Brain pericyte (primary cell): ENCODE data around the gene ANKRD13B.

Source experiments
- DNase-seq: peaks from one replicate; pipeline ENCODE4 v3.0.0-alpha.2; 2012; ENCODE audit warnings: low read depth, low spot score

Gene ANKRD13B

DNA sequence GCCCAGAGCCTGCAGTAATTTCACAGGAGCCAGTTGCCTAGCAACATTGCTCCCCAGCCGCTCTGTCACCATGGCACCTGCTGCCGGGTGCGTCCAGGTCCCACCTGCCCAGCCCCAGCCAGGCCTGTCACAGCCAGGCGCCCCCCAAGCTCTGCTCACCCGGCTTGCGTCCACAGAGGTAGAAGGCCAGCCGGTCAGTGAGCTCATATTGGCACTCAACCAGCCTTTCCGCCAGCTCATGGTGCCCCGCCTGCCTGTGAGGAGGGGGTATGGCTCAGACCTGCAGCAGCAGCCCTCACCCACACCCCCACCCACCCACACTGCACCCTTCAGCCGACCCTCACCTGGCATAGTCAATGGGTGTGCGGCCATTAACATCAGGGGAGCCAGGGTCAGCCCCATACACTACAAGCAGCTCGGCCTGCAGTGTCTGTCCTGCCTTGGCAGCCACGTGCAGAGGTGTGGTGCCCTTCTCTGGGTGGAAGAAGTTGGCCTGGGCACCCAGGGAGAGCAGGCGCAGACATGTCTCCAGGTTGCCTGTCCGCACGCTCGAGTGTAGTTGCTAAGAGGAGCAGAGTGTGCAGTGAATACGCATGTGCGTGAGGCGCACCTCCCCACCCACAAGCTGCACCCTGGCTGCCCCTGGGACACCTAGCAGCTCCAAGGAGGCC is 11.2 kb upstream of the ANKRD13B start:
- DNase-seq: no peak

GRCh38 chr17:29582254-29582765 is 10.6 kb upstream of the ANKRD13B start:
- no peak for DNase-seq

DNA sequence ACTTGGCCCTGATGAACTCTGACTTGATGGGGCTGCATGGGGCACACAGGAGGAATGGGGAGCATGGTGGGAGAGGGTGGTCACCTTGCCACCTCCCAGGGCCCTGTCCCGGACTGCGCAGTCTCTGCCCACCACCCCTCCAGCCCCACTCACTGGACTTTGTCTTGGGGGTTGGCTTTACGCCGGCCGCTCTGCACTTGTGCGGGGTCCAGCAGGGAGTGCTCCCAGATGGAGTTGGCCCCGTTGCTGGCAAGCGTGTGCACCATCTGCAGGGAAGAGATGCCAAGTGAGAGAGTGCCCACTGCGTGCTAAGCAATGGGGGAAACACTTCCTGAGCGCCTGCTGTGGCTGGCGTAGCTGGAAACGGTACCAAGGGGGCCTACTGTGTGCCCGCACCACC is 10.2 kb upstream of the ANKRD13B start:
- DNase-seq: no peak

- DNase-seq: no peak
Measured at GRCh38 chr17:29583324-29584248, 9.3 kb upstream of the ANKRD13B start.

DNA sequence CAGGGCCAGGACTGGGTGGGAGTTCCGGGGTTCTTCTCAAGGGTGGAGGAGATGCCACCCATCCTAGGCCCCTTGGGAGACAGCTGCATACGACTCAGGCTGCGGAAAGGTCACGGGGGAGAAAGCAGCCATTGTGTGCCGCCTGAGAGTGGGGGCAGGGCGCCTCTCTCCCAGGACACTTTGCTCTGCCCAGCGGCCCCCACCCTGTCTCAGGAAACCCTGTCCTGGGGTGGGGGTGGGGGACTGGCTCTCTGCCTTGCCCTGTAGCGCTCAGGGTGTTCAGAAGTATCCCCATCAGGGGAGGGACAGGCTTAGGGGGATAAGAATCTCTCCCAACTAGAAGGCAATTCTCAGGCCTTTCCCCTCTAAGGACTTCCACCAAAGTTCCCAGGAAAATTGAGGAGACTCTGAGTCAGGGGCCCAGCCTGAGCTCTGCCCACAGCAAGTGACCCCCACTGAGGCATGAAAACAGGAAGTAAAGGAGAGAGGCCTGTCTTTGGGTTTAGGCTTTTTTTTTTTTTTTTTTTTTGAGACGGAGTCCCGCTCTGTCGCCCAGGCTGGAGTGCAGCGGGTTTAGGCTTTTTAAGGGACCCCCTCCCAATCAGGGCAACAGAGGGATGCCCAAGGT is 8.4 kb upstream of the ANKRD13B start:
- DNase-seq: no peak

DNA sequence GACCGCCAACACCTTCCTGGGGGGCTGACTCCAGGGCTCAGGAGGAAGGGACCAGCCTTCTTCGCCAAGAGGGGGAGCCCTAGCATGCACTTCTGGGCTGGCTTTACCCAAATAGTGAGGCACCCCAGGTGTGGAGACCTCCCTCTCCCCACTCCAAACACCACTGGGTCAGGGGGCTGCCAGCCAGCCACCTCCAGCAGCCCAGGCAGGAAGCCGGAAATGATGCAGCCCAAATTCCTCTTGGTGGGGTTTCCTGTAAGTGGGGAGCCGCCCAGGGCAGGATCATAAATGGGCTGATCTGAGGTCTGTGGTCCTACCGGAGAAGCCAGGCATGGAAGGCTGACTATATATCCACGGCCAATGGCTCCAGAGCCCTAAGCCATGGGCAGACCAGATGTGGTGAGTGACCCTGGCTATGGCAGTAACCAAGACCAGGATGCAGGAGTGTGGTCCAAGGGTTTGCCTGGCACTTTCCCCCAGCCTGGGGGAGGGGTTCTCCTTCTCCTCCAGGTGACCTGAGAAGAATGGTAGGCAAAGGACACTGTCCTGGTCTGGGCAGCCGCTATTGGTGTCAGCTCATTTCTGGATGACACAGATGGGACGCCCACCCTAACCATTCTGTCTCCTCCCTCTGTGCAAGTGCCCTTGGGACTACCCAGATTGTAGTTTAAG is 7.7 kb upstream of the ANKRD13B start:
- no peak for DNase-seq

DNA sequence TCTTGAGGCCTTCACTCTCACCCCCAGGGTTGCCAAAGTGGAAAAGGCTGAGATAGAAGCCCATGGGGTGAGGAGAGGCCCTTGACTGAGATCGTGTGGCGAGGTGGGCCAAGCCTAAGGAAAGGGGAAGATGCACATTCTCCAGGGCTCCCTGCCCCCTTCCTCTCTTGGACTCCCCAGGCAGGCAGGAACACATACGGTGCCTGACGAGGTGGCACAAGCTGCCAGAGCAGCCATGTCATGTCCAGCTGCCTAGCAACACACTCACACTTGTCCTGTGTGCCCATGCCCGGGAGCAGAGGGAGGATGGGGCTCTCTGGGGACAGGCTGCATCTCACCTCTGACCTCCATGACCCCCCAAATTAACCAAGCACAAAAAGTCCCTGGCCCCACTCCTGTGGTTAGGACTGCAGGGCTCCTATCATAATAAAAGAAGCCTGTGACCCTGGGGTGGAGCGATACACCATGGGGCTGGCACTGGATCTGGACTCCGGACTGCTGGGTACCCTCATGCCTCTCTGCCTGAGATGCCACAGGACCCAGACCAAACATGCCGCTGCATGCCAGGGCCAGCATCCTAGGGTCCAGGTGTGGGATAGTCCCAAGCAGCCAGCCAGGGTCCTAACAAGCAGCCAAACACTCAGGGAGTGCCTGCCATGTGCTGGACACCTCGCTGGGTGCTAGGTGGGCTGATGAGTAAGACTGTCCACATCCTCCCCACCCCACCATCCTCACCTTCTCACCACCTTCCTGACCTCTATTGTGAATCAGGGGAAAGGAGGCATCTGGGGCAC is 6.1 kb upstream of the ANKRD13B start:
- no peak for DNase-seq

GRCh38 chr17:29587591-29587990 is 5.3 kb upstream of the ANKRD13B start:
- DNase-seq: no peak

GRCh38 chr17:29588017-29588561 is 4.8 kb upstream of the ANKRD13B start:
- DNase-seq: no peak

DNA sequence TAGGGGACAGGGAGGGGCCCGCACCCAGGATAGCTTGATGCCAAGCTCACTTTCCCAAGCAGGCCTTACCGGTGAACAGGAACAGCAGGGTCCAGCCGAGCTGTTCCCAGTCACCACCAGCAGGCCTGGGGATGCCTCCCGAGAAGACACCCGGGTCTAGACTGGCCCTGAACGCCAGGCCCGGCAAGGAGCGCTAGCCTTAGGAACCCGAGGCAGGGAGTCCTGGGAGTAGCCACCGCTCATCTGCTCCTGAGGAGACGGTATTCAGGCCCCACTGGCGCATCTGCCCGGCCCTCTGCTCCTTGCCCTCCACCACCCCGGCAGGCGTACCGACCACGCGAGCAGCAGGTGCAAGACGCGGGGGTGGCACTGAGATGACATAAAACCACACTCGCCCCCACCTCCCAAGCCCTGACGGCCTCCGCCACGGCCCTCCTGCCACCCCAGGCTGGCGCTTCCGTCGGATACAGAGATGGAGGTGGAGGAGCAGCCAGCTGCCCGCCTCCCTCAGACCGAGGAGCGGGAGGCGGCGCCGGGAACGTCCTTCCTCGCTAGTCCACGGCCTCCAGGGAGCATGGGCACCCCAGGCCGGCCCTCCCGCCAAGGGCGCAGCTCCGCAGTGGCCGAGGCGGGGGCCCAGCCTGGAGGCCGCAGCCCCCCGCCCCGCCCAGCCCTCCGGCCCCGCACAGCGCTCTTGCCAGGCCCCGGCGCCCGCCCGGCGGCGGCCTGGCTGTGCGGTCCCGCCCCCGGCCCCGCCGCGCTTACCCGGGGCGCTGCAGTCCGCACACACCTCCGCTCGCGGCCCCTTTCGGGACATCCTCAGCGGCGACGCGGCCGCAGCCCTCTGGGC is 4.1 kb upstream of the ANKRD13B start:
- DNase-seq: no peak

DNA sequence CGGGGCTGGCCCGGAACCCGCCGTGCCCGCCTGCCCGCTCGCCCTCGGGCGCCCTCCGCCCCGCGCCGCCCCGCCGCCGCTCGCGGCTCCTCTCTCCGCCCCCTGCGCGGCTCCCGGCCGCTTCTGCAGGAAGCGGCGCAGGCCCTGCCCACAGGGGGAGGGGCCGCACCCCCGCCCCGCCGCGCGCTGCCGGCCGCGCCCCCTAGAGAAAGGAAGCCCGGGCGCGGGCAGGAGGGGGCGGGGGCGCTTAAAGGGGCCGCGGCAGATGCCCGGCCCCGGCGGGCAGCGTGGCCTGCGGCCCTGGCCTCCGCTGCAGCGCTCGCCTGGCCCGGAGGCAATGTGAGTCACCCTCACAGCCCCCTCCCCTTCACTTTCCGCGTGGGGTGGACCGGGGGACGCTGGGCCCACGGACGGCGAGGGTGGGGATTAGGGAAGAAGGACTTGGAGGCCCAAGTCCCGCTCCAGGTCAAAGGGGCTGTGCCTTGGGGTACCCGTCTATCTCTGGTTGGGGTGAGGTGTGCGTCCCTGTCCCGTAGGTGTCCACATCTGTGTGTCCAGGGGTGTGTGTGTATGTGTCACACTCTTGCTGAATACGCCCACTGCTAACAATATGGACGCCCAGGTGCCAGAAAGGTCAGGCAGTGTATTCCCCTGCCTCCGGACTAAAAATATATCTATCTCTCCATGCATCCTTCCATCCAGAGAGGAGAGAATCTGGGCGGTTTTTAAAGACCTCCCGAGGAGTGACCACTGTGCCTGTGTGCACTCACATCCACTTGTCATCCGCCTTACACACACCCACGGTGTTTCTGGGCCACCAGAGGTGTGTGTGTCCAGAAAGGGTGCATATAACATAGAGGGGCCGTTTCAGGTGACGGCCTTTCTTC is 3.2 kb upstream of the ANKRD13B start, which contains the start of gene GIT1:
Gene GIT1 (minus strand): TSS at position 125 of the 887 bp plus-strand sequence. CDS start 270 bp downstream, outside the sequence.
- DNase-seq: no peak

GRCh38 chr17:29590411-29591145 is 2.4 kb upstream of the ANKRD13B start:
- no peak for DNase-seq

DNA sequence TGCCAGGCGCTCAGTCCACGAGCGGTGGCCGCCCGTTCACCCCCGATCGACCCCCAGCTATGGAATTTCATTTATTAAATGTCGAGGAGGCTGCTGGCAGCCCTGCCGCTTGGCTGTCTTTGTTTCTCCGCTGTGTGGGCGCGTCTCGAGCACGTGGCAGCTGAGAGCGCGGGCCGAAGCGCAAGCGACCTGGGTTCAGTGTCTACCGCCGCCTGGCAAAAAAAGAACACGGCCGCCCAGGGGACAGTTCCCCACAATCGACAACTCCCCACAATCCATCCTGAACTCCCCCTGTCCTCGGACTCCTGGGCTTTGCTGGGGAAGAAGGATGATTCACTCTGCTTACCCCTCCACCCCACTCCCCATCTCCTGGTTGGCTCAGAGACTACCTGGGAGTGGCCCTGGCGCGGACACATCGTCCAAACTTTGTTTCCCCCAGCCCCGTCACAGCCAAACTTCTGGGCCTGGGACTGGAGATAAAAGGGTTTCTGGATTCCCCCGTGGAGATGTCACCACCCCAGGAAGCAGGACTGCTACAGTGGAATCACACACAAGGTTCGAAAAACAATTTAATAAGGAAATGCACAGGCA is 1.7 kb upstream of the ANKRD13B start:
- no peak for DNase-seq

GRCh38 chr17:29591737-29592608 is 959 bp upstream of the ANKRD13B start:
- DNase-seq: peak; percentile 66

- no peak for DNase-seq
Measured at GRCh38 chr17:29593591-29594518, 923 bp downstream of the ANKRD13B start.
